SH-SY5Y (cell line): ENCODE measurements around the gene DTNBP1.

Experiments
- GATA2 ChIP-seq: IDR thresholded peaks from 2 replicates; pipeline ENCODE4 v1.6.1; 2011; ENCODE audit warnings: mild to moderate bottlenecking, low read depth, low read length
- GATA3 ChIP-seq: IDR thresholded peaks from 2 replicates; pipeline ENCODE4 v1.6.1; 2011; ENCODE audit warnings: low read depth, mild to moderate bottlenecking, low read length, moderate library complexity

DNA sequence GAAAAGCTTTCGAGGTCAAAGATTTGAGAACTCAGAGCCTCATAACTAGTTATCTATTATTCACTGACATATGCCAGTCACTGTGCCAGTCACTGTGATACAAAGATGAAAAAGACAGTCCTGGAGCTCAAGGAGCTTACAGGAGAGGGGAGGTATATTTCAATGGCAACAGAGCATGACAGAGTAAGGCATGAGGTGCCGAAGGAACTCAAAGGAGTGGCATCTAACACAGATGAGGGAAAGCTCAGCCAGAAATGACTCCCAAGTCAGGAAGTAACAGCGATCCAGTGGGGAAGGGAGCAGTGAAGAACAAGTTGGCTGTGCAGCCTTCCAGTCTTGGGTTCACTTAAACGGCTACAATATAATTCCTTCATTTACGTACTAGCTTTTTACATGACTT lies 46.6 kb downstream of the DTNBP1 start:
- TF ChIP-seq GATA2 = no peak
- TF ChIP-seq GATA3 = no peak
